ENCODE measurements around the gene TRPM3. TPM values are rescaled to one million over a fixed set of nuclear protein-coding genes. Genes with fewer than 3 reads are reported as not detected.

Gene TRPM3
- 0.02 TPM for polyA plus RNA-seq (2013, experiment 1 of 2; ENCODE audit: insufficient read length)
- 0.11 TPM for polyA plus RNA-seq (2013, experiment 2 of 2; ENCODE audit: insufficient read length)

DNA sequence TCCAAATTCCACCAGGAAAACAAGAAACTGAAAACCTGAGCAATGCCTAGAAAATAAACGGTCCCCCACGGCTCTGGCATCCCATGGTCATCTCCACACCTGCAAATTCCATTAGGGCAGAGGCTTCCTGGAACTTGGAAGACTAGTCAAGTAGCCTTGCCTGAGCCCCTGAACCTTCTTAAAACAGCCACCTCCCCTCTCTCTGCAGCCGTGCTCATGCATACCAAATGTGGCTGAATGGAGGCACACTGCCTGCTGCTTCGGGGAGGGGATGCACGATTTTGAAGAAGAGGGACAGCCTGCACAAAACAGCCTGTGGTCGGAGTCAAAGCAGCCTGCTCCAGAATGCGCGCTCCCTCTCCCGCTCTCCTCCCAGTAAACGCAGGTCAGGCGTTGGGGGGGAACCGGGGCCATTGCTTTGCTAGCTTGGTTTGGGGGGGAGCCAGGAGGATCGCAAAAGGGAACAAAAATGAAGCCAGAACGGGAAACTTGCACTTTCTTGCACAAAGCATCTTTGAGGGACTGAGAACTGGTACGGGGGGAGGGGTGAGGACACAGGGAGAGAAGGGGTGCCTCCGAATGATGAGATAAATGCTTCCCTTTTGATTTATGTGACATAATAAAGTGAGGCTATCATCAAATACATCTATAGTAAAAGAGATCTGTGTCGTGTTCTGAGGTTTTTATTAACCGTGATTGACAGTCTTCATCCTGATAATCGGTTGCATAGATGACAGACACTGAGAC lies at the start of gene TRPM3:
TRPM3 (minus strand) TSS at position 347 of the 747 bp plus-strand sequence; CDS start at position 80, 267 bp downstream.
- no peak for DNase-seq

DNA sequence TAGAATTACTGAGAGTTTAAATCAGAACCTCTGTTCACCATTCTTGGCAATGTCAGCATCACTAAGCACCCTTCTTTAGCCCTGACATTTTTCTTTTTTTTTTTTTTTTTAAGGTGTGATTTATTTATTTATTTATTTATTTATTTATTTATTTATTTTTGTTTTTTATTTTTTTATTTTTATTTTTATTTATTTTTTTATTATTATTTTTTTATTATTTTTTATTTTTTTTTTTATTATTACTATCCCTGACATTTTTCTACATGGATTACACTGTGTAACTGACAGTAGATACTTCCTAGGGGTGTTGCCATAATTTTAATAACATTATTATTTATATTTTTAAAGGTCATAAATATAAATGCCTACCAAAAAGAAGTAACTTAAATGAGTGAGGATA lies 47.0 kb upstream of the TRPM3 start:
- DNase-seq: no peak

DNA sequence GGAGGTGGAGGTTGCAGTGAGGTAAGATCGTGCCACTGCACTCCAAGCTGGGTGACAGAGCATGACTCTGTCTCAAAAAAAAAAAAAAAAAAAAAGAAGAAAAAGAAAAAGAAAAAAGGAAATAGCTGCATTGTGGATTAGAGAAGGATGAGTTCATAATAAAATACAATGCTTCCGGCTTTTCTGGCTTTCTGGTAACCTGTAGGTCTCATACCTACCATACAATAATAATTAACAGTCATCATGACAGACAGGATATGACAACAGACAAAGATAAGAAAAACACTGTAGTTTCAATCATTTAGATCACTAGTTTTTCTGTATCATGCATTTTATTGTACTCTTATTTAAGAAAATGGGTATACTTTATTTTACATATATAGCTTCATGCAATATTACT lies 40.7 kb upstream of the TRPM3 start:
- no peak for DNase-seq

DNA sequence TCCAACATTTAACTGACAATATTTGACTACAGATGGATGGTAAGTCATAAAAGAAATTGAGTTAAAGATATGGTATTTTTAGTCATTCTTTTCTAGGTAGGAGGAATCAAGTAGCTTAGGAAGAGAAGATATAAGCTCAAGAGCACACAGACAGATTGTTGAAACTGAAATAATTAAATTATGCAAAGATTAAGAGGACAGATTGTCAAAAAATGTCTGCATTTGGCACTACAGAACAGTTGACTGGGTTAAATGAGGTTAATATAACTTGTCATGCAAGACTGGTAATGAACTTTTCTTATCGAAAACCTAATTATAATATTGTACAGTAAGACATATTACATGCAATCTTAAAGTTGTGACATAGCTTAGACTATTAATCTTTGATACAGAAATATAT lies 36.3 kb upstream of the TRPM3 start:
- no peak for DNase-seq

- DNase-seq: no peak
Measured at GRCh38 chr9:71147368-71147767, 25.9 kb upstream of the TRPM3 start.

GRCh38 chr9:71146511-71146910 lies 25.1 kb upstream of the TRPM3 start:
- DNase-seq: no peak

DNA sequence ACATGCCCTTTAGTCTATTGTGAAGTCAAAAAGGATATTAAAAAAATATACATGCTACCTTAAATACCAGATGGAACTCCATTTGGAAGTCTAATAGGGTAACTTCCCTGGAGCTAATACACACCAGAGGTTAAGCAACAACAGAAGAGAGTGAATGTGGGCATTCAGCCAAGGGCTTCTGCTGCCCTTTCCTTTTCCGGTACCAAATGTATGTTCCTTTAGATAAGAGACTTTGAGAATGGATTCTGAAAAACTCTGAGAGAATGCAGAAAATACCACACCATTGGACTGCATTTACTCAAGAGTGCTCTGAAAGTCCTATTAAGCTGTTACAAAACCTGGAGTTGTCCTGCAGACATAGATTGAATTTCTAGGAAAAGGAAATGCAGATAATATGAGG lies 23.8 kb upstream of the TRPM3 start:
- peak; percentile 0 for DNase-seq

- no peak for DNase-seq
Measured at GRCh38 chr9:71144495-71144894, 23.1 kb upstream of the TRPM3 start.

DNA sequence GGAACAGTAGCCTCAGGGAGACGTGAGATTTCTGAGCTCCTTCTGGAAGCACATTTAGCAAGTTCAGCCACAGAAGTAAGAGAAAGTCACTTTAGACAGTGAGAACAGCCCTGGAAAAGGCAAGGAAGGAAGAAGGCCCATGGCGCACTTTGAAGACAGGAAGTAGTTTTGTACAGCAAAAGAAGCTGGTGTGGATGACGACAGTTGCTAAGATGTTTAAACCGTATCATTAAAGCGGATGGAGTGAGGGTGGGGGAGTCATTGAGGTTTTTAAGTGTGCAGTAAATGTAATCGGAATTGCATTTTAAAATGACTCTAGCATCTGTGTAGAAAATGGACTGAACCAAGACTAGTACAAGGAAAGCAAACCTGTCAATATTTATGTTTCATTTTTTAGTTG lies 15.3 kb upstream of the TRPM3 start:
- no peak for DNase-seq

DNA sequence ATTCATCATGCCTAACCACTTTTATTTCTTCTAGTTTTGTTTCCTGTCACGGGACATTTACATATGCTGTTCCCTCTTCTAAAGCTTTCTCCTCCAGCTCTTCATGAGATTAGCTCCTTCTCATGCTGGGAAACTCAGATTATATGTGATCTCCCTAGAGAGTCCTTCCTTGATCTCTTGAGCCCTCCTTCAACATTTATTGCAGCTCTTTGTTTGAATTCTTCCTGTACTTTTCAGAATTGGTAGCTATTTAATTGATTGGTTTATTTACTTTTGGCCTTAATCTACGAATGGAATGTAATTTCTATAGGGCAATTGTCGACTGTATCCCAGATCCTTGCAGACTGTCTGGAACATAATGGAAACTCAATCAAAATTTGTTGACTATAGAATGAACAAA lies 9.7 kb upstream of the TRPM3 start:
- no peak for DNase-seq

DNA sequence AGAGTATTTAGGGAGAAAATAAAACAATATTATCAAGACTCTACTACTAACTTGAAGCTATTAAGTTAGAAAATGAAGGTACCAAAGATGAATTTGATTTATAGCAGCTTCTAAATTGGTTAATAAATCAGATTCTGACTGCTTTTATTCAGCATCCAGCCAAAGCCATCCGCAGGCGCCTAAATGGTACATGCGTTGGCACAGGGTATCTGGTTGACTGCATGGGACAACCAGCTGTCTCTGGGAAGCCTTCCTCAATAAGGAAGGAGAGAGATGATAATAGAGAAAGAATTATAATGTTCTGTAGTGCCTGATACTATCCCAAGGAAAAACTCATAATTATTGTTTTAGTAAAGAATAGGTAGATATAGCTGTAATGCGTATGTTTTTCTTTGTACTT lies 9.1 kb upstream of the TRPM3 start:
- DNase-seq: no peak

- DNase-seq: no peak
Measured at GRCh38 chr9:71128796-71129195, 7.4 kb upstream of the TRPM3 start.

DNA sequence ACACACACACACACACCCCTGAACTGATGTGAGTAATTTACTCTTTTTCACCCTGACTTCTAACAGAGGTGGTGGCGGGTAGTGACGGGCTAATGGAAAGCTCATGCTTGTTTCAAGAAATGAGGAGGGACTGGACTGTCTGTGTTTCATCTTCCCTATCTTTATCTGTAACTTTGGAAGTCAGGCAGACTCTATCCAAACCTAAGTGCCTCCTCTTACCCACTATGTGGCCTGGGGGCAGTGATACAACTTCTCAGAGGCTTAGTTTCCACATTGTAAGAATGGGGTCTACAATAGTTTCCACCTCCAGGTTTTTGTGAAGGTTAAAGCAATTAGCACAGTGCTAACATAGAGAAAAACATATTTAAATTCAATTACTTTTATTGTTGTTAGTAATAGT lies 5.9 kb upstream of the TRPM3 start:
- DNase-seq: no peak

GRCh38 chr9:71122421-71122820 lies 1.0 kb upstream of the TRPM3 start:
- DNase-seq: no peak

- DNase-seq: no peak
Measured at GRCh38 chr9:71122022-71122275, 528 bp upstream of the TRPM3 start.

GRCh38 chr9:71120501-71121247 lies 747 bp downstream of the TRPM3 start:
- no peak for DNase-seq

GRCh38 chr9:71119746-71120145 lies 1.7 kb downstream of the TRPM3 start:
- no peak for DNase-seq

DNA sequence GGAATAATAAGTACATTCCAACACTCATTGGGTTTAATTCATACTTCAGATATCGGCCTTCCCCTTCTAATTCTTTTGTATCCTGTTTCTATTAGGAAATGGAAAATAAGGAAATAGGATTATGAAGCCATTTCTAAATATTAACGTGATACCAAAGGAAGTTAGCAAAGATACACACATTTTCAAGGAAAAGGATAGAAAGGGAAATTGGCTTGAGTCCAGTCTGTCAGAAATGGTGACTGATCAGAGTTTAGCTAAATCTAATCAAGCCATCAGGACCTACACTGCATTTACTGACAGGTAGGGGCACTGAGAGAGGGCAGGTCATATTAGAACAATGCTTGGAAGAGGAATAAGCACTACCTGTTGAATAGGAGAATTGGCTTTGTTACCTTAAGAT lies 3.1 kb downstream of the TRPM3 start:
- no peak for DNase-seq

GRCh38 chr9:71115448-71115975 lies 5.9 kb downstream of the TRPM3 start:
- DNase-seq: no peak

GRCh38 chr9:71112866-71113265 lies 8.6 kb downstream of the TRPM3 start:
- no peak for DNase-seq

DNA sequence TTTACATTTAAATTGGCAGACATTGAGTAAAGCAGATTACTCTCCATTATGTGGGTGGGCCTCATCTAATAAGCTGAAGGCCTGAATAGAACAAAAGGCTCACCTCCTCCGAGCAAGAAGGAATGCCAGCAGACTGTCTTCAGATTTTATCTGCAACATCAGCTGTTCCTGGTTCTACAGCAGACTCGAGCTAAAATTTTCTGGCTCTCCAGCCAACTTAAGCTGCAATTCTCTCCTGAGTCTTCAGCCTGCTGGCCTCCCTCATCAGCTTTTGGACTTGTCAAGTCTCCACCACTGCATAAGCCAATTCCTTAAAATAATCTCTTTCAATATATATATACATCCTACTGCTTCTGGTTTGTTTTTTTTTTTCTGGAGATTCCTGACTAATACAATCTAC lies 12.5 kb downstream of the TRPM3 start:
- no peak for DNase-seq

DNA sequence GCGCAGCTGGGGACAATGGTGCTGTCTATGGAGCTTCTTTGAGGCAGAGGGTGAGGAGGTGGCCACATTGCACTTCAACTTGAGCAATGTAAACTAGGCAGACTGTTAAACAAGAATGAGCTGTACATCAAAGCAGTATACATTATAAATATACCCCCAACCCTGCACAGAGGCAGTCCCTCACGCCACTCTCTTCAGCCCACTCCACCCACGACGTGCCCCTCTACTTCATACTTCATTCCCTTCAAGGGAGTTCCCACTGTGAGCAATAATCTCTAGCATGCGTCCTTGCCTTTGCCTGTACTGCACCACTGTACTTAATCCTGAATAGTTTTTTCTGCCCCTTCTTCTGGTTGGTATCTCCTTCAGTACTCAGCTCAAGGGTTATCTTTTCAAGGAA lies 14.4 kb downstream of the TRPM3 start:
- DNase-seq: no peak

DNA sequence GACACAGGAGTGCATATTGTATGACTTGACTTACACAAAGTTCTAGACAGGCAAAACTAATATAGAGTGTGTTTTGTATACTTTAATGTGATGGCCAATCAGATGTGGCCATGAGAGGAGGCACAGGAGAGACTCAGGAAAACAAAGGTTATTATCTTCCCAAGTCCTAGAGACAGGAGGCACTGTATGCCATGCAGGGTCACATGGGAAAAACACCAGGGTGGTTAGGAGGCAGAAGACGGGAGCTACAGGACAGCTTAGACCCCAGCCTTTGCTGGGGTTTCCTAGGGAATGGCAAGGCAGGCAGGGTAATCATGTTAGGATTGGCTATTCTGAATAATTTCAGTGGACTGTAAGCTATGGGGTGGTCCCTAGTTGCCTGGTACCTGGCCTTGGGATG lies 16.2 kb downstream of the TRPM3 start:
- DNase-seq: no peak

GRCh38 chr9:71098801-71099200 lies 22.6 kb downstream of the TRPM3 start:
- DNase-seq: no peak
